NCI-H128 (cell line): ENCODE data around the gene C1orf167.
"Not testable (repeated sequence)": the region's sequence is repeated elsewhere in the genome, so short reads cannot be mapped to it uniquely, and the experiment has no call there.

Experiments
- DNase-seq: peaks from one replicate; lab custom pipeline; 2025; ENCODE audit not compliant: unreplicated experiment; lab: John Stamatoyannopoulos, UW

Gene C1orf167

GRCh38 chr1:11797525-11798216 is 35.7 kb downstream of the C1orf167 start:
- DNase-seq: no peak

- DNase-seq: no peak
Measured at GRCh38 chr1:11799099-11799498, 37.1 kb downstream of the C1orf167 start.

GRCh38 chr1:11799896-11800295 is 37.9 kb downstream of the C1orf167 start:
- DNase-seq: no peak

- DNase-seq: no peak
Measured at GRCh38 chr1:11800391-11800755, 38.4 kb downstream of the C1orf167 start.

- no peak for DNase-seq
Measured at GRCh38 chr1:11800756-11801433, 38.9 kb downstream of the C1orf167 start.

- no peak for DNase-seq
Measured at GRCh38 chr1:11802616-11802972, 40.6 kb downstream of the C1orf167 start.

- DNase-seq: peak; percentile 67
Measured at GRCh38 chr1:11802973-11803885, 41.2 kb downstream of the C1orf167 start.

- not testable (repeated sequence) for DNase-seq
Measured at GRCh38 chr1:11803924-11804665, 42.1 kb downstream of the C1orf167 start.

- peak; percentile 62 for DNase-seq
Measured at GRCh38 chr1:11804666-11805421, 42.9 kb downstream of the C1orf167 start.

- peak; percentile 99 for DNase-seq
Measured at GRCh38 chr1:11805422-11806306, 43.7 kb downstream of the C1orf167 start, which contains the start of the genes CLCN6 and MTHFR. Gene CLCN6, plus strand, starts transcription at chr1:11806191. Its CDS starts 72 bp downstream, at chr1:11806263. Gene MTHFR, minus strand, starts transcription at chr1:11805964. Its CDS starts 2,848 bp downstream, at chr1:11803116.

GRCh38 chr1:11806307-11806936 is 44.4 kb downstream of the C1orf167 start:
- DNase-seq: no peak

GRCh38 chr1:11807133-11807532 is 45.1 kb downstream of the C1orf167 start:
- no peak for DNase-seq

- DNase-seq: no peak
Measured at GRCh38 chr1:11813021-11813420, 51.0 kb downstream of the C1orf167 start.

- DNase-seq: no peak
Measured at GRCh38 chr1:11817192-11817591, 55.2 kb downstream of the C1orf167 start.

GRCh38 chr1:11822091-11822490 is 60.1 kb downstream of the C1orf167 start:
- DNase-seq: no peak

- no peak for DNase-seq
Measured at GRCh38 chr1:11823366-11824137, 61.6 kb downstream of the C1orf167 start.

GRCh38 chr1:11825131-11825530 is 63.1 kb downstream of the C1orf167 start:
- DNase-seq: no peak

- no peak for DNase-seq
Measured at GRCh38 chr1:11826946-11827345, 65.0 kb downstream of the C1orf167 start.
